ENCODE measurements around the gene SNX9. TPM values are rescaled to one million over a fixed set of nuclear protein-coding genes. Genes with fewer than 3 reads are reported as not detected.

SNX9 gene
- total RNA-seq, 1 experiment from 2014 or later = 31.3 TPM

DNA sequence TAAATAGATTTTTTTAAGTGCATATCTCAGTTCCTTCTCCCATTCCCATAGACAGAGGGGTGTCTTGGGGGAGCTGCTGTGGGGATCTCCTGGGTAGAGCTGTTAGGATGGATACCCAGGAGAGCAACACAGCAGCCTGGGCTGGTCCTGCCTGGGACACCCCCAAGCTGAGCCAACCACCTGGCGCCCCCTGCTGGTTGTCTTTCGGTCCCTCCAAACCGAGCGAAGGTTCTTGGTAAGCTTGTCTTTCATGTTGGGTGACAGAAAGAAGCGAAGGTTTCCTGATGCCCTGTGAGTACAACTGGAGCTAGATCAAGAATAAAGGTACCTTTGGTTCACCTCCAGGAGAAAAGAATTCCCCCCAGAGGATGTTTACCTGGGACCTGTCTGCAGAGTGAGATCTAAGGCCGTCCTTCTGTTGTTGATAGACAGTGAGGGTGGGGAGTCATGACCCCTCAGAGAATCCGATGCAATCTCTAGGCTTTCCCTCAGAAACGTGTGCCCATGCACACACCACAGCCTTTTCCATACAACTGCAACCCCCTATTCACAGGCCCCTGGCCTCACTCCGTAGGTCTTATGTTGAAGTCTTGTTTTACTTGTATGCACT is 50.8 kb downstream of the SNX9 start:
- Mint-ChIP-seq H3K27me3 (ENCODE audit: low read depth) (no peaks in the 10 kb centered on the region), H3K27ac (peak overlapping the region in 1 of 3 experiments; percentile 66; a peak in 2 of 7 replicates), H3K4me1 (peaks cover 15 to 24% of the 10 kb centered on the region in 2 experiments), H3K4me3 (no peak overlapping the region), H3K36me3 (ENCODE audit: insufficient read depth in 1 of 3, low read depth in 3 of 3) (peaks cover 15 to 43% (median 26%) of the 10 kb centered on the region in 3 experiments; a peak in 6 of 7 replicates), H3K9me3 (no peaks in the 10 kb centered on the region)
- H3K23me2 ChIP-seq (ENCODE audit: insufficient read length, low read depth, low read length, poor library complexity, severe bottlenecking) = no peaks in the 10 kb centered on the region
- no peak overlapping the region for H3K23ac ChIP-seq (ENCODE audit: insufficient read length, low read depth, low read length)
- peak; percentile 86 for DNase-seq
- H3K79me1 ChIP-seq (ENCODE audit: insufficient read depth, low read depth, low read length, poor library complexity, severe bottlenecking) = peaks cover 2% of the 10 kb centered on the region
- H3K9ac ChIP-seq (ENCODE audit: extremely low read depth, insufficient read length, low read length) = no peak overlapping the region
- no peak overlapping the region for H3K4me2 ChIP-seq (ENCODE audit: insufficient read depth, insufficient read length, low read length)
- H3K79me2 ChIP-seq (ENCODE audit: insufficient read depth, low read length) = no peaks in the 10 kb centered on the region; the same call in 1 of the 2 replicates
- H2BK12ac ChIP-seq (ENCODE audit: insufficient read length, low read depth, low read length) = no peak overlapping the region
- no peak overlapping the region for H3K27ac ChIP-seq (ENCODE audit: insufficient read length, low read depth, low read length)
- H4K20me1 ChIP-seq (ENCODE audit: control insufficient read depth, insufficient read depth, insufficient read length) = no peaks in the 10 kb centered on the region
- H2AK5ac ChIP-seq (ENCODE audit: insufficient read length, low read length) = no peak overlapping the region
- no peak overlapping the region for H2AFZ ChIP-seq (ENCODE audit: low read length)
- H2BK15ac ChIP-seq (ENCODE audit: low read depth, low read length) = no peak overlapping the region
- H3T11ph ChIP-seq (ENCODE audit: low read length) = no peak overlapping the region
- no peak overlapping the region for H4K91ac ChIP-seq (ENCODE audit: insufficient read length, low read depth, low read length)
- H3K18ac ChIP-seq (ENCODE audit: insufficient read length, low read depth, low read length) = no peak overlapping the region
- TF ChIP-seq, protein P1, sequence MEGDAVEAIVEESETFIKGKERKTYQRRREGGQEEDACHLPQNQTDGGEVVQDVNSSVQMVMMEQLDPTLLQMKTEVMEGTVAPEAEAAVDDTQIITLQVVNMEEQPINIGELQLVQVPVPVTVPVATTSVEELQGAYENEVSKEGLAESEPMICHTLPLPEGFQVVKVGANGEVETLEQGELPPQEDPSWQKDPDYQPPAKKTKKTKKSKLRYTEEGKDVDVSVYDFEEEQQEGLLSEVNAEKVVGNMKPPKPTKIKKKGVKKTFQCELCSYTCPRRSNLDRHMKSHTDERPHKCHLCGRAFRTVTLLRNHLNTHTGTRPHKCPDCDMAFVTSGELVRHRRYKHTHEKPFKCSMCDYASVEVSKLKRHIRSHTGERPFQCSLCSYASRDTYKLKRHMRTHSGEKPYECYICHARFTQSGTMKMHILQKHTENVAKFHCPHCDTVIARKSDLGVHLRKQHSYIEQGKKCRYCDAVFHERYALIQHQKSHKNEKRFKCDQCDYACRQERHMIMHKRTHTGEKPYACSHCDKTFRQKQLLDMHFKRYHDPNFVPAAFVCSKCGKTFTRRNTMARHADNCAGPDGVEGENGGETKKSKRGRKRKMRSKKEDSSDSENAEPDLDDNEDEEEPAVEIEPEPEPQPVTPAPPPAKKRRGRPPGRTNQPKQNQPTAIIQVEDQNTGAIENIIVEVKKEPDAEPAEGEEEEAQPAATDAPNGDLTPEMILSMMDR (conservative IDR thresholded peaks at IDR 0.05) = peak; percentile 94
- no peaks in the 10 kb centered on the region; the same call in 1 of the 2 replicates for H3K4me1 ChIP-seq (ENCODE audit: insufficient read depth, low read length)
- no CpG with 5 or more reads among the region's 9 CpGs for WGBS (ENCODE audit: extremely low coverage, insufficient read length, low lambda C conversion rate)
- H3K27me3 ChIP-seq (ENCODE audit: insufficient read depth, low read length) = no peaks in the 10 kb centered on the region
- H3K9me3 ChIP-seq (ENCODE audit: control insufficient read depth, low read depth, low read length) = no peaks in the 10 kb centered on the region
- no peak overlapping the region for H4K8ac ChIP-seq (replicated peaks; ENCODE audit: insufficient read length, low read depth, low read length)
- H2BK5ac ChIP-seq (ENCODE audit: insufficient read length, low read length) = no peak overlapping the region
- no peak overlapping the region for H3K4ac ChIP-seq (ENCODE audit: low read depth, low read length)
- H2BK120ac ChIP-seq (ENCODE audit: low read depth, low read length, poor library complexity, severe bottlenecking) = no peak overlapping the region
- H3K14ac ChIP-seq (ENCODE audit: insufficient read depth, low read length) = no peak overlapping the region
- H3K56ac ChIP-seq (ENCODE audit: insufficient read length, low read depth, low read length) = no peak overlapping the region
- no peak overlapping the region for H2BK20ac ChIP-seq (ENCODE audit: low read depth, low read length, poor library complexity, severe bottlenecking)
- H4K5ac ChIP-seq (ENCODE audit: insufficient read length, low read depth, low read length) = no peak overlapping the region

All from H9 (cell line).